GM06990 (cell line): ENCODE results near the gene IRF2BP2.

Experiments
- DNase-seq: peaks from one replicate; pipeline ENCODE4 v3.0.0-alpha.2; 2011; ENCODE audit not compliant: insufficient read length; ENCODE audit errors: extremely low read depth
- H3K27me3 ChIP-seq: replicated peaks from 2 replicates; pipeline ENCODE4 v1.6.0; 2011; ENCODE audit warnings: low read length; ENCODE audit not compliant: control insufficient read depth, insufficient read depth
- H3K36me3 ChIP-seq: 2 replicates; pipeline ENCODE4 v1.5.1; 2011; ENCODE audit warnings: low read length; ENCODE audit not compliant: control insufficient read depth, insufficient read depth
- H3K4me3 ChIP-seq: replicated peaks from 2 replicates; pipeline ENCODE4 v1.5.1; 2011; ENCODE audit warnings: low read depth, mild to moderate bottlenecking, control low read depth, low read length
- CTCF ChIP-seq: IDR thresholded peaks from 2 replicates; pipeline ENCODE4 v1.5.1; 2011; ENCODE audit warnings: low read length, control low read depth, mild to moderate bottlenecking, inconsistent platforms; ENCODE audit not compliant: insufficient read depth, poor library complexity, severe bottlenecking

The IRF2BP2 gene

GRCh38 chr1:234586304-234586703, 23.7 kb downstream of the IRF2BP2 start:
- no peak for DNase-seq
- no peak for TF ChIP-seq CTCF

DNA sequence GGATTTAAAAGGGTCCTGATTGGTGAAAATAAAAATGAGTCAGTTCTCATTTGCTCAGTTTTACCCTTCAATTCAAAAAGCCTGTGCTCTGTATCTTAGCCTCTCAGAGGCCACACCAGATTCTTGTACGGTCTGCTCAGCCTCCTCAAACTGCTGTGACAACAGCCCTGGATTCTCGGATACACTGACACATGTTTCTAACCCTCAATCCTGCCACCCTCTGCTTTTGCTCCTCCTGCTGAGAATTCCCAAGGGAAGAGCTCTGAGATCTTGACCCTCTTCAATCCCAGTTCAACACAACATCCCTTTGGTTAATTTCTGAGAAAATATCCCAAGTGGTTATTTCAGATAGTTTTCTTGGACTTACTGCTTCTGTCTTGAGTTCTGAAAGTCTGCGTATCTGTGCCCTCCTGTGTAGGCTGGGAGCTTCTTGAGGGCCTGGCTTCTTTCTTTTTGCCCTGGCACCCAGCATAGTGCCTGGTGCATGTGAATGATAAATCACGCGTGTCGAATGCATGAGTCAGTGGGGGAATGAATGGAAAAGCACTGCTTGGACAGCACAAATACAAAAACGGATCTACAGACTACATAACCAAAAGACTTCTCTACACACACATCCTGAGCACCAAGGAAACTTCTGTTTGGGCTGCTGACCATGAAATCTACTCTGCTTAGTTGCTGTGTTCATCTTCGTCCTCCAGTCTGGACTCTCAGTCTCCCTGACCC, 24.5 kb downstream of the IRF2BP2 start:
- TF ChIP-seq CTCF: no peak
- no peaks in the 10 kb centered on the region for H3K36me3 ChIP-seq
- DNase-seq: no peak
- no peak overlapping the region for H3K4me3 ChIP-seq
- no peaks in the 10 kb centered on the region for H3K27me3 ChIP-seq

More at GRCh38 chr1:234586304-234586703, 23.7 kb downstream of the IRF2BP2 start:
- H3K27me3 ChIP-seq: no peaks in the 10 kb centered on the region; the same call in 1 of the 2 replicates
- no peak overlapping the region for H3K4me3 ChIP-seq
- no peaks in the 10 kb centered on the region for H3K36me3 ChIP-seq

GRCh38 chr1:234584926-234585325, 25.1 kb downstream of the IRF2BP2 start:
- Histone ChIP-seq H3K4me3 (no peak overlapping the region), H3K36me3 (no peaks in the 10 kb centered on the region), H3K27me3 (no peaks in the 10 kb centered on the region)
- no peak for DNase-seq
- TF ChIP-seq CTCF: no peak

GRCh38 chr1:234584420-234584805, 25.6 kb downstream of the IRF2BP2 start:
- H3K4me3 ChIP-seq: no peak overlapping the region
- TF ChIP-seq CTCF: no peak
- DNase-seq: no peak
- no peaks in the 10 kb centered on the region for H3K27me3 ChIP-seq
- no peaks in the 10 kb centered on the region for H3K36me3 ChIP-seq

DNA sequence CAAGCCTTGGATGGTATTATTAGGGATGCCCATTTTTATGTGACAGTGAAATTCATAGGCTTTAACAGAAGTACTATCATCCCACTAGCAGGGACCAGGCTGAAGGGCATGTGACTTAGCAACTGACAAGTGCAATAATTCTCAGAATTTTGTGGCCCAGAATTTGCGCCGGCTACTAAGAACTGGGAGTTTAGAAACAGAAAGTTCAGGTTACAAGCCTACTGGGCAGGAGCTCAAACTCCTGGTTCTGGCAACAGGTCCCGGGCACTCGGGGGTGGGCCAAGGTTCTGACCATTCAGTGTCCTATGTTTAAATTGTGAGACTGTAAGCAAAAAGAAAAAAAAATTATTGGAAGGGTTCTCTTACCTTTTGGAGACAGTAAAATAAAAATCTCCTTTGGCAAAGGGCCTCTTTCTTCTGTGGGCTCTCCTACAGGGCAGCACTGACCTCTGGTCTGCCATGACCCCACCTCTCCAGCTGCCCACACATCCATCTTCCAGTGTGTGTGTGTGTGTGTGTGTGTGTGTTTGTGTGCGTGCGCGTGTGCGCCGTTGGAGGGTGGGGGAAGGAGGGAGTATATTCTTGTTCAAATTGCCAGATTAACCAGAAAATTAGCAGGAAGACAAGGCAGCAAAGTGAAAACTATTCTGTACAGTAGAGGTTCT, 26.1 kb downstream of the IRF2BP2 start:
- Histone ChIP-seq H3K4me3 (no peak overlapping the region), H3K27me3 (no peaks in the 10 kb centered on the region), H3K36me3 (no peaks in the 10 kb centered on the region)
- DNase-seq: no peak
- no peak for TF ChIP-seq CTCF
